Measurements from ENCODE around the gene FARSA.
A peak's percentile ranks its signal among the peaks of the same experiment; 100 is the strongest.

Gene FARSA

DNA sequence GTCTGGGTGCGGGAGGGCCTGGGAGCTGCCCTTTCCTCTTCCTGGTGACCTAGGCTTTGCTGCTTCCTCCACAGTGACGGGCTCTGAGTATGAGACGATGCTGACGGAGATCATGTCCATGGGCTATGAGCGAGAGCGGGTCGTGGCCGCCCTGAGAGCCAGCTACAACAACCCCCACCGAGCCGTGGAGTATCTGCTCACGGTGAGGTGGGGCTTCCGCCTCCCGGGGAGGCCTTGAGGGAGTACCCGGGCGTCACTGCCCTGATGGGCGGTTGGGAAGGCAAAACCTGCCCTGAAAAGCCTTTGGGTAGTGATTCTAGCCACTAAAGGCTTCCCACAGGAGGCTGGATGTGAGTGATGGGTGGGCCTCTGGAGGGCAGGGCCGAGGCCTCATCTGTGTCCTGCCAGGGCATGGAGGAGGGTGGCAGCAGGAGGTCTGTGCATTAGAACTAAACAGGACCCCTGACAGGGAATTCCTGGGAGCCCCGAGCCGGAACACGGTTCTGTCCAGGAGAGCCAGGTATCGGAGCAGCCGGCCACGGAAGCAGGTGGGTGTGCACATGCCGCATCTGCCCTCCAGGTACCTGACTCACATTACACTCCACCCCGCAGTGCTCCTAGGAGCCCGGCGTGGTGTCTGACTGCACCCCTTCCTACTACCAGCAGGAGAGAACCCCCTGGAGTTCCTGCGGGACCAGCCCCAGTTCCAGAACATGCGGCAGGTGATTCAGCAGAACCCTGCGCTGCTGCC is 15.3 kb upstream of the FARSA start:
- no peak for DNase-seq
- TF ChIP-seq POLR2A (IDR thresholded peaks at IDR 0.05; ENCODE audit: low read length) (no peak), GATA1 (IDR thresholded peaks at IDR 0.05; ENCODE audit: low read depth, low read length) (no peak)

DNA sequence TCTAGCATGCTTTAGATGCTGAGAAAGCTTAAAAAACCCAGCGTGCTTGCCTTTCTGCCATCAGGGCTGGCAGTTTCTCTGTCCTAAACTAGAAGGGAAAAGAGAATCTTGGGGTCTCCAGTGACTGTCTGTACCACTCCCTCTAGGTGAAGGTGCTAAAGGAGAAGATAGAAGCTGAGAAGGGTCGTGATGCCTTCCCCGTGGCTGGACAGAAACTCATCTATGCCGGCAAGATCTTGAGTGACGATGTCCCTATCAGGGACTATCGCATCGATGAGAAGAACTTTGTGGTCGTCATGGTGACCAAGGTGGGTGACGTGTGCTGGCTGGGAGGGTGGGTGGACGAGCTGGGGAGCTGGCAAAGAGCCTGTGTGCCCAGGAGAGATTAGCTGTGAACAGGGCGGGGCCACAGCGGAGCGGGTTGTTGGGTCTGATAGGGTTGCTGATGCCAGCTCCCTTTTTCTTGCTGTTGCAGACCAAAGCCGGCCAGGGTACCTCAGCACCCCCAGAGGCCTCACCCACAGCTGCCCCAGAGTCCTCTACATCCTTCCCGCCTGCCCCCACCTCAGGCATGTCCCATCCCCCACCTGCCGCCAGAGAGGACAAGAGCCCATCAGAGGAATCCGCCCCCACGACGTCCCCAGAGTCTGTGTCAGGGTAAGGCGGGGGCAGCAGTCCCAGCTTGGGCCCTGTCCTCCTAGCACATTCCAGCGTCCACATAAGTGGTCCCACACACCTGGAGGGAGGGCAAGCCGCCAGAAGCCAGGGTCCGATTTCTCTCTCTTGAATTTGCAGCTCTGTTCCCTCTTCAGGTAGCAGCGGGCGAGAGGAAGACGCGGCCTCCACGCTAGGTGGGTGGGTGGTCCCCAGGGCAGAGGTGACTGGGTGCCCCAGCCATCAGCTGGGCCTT is 14.4 kb upstream of the FARSA start:
- DNase-seq = peak; percentile 99 to 100
- TF ChIP-seq GATA1 (IDR thresholded peaks at IDR 0.05; ENCODE audit: low read depth, low read length) = peak; percentile 93
- peak; percentile 95 for TF ChIP-seq POLR2A (IDR thresholded peaks at IDR 0.05; ENCODE audit: low read length)

DNA sequence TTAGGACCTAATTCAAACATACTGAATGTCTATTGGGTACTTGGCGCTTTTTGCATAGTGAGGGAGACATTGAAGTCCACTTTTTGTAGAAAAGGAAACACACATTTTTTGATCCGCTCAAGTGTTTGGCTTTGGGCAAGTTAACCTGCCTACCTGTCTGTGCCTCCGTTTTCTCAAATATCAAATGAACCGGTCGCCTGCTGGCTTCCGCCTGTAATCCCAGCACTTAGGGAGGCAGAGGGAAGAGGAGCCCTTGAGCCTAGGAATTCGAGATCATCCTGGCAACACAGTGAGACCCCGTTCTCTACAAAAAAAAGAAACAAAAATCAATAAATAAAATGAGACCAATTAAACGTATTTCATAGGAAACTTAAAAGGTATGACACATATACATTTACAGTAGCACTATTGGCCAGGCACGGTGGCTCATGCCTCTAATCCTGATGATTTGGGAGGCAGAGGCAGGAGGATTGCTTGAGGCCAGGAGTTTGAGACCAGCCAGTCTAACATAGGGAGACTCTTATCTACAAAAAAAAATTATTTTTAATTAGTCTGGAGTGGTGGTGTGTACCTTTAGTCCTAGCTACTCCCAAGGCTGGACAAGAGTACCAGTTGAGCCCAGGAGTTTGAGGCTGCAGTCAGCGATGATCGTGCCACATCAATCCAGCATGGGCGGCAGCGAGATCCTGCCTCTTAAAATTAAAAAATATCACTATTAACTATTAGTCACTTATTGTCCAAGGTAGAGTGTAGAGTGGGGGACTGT is 13.4 kb upstream of the FARSA start:
- peak; percentile 52 to 76 for DNase-seq
- TF ChIP-seq GATA1 (IDR thresholded peaks at IDR 0.05; ENCODE audit: low read depth, low read length) (no peak), POLR2A (IDR thresholded peaks at IDR 0.05; ENCODE audit: low read length) (no peak)

DNA sequence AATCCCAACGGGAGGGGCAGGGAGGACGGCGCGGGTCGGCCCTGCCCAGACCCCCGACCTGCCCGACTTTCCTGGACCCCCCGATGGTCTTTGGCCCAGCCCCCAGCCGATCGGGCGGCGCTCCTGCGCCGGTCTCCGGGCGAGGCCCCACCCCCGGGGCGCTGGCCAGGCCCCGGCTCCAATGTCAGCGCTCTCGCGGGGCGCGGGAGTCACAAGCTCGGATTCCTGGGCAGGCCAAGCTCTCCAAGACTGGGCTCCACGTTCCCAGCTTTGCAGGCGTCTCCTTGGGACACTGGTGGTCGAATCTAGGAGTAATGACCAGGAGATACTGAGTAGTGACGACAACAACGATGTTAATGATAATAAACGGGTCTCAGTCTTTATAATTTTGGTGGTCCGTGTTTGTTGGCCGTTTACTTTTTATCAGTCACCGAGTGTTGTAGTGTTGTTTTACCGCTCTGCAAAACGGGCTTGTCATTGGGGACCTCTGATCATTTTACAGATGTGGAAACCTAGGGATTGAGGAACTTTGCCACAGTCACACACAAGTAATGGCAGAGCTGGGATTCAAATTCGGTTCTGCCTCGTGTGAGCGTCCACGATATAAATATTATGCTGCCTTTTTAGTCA is 12.7 kb upstream of the FARSA start:
- TF ChIP-seq POLR2A (IDR thresholded peaks at IDR 0.05; ENCODE audit: low read length) (peak; percentile 19), GATA1 (IDR thresholded peaks at IDR 0.05; ENCODE audit: low read depth, low read length) (no peak)
- peak; percentile 84 to 89 for DNase-seq

DNA sequence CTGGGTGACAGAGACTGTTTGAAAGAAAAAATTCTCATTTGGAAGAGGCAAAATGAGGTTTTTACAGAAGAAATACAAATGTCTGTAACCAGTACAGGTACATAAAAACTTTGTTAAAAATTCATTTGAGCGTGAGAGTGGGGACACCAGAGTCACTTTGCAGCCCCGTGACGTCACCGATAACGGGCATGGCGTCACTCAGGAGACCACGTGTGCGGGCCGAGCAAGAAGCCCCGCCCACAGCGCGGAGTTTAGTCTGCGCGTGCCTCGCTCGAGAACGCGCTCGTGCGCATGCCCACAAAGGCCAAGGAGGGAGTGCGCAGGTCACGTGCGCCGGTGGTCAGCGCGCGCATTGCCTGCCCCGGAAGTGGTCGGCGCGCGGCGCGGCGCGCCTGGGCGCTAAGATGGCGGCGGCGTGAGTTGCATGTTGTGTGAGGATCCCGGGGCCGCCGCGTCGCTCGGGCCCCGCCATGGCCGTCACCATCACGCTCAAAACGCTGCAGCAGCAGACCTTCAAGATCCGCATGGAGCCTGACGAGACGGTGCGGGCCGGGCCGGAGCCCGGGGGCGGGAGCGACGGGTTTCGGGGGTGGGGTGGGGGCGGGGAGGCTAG is 12.1 kb upstream of the FARSA start, which contains the start of gene RAD23A:
RAD23A (plus strand) TSS at position 384 of the 613 bp plus-strand sequence; CDS start at position 471, 87 bp downstream.
- DNase-seq = peak; percentile 99 to 100
- TF ChIP-seq GATA1 (IDR thresholded peaks at IDR 0.05; ENCODE audit: low read depth, low read length) (no peak), POLR2A (IDR thresholded peaks at IDR 0.05; ENCODE audit: low read length) (peak; percentile 96)

DNA sequence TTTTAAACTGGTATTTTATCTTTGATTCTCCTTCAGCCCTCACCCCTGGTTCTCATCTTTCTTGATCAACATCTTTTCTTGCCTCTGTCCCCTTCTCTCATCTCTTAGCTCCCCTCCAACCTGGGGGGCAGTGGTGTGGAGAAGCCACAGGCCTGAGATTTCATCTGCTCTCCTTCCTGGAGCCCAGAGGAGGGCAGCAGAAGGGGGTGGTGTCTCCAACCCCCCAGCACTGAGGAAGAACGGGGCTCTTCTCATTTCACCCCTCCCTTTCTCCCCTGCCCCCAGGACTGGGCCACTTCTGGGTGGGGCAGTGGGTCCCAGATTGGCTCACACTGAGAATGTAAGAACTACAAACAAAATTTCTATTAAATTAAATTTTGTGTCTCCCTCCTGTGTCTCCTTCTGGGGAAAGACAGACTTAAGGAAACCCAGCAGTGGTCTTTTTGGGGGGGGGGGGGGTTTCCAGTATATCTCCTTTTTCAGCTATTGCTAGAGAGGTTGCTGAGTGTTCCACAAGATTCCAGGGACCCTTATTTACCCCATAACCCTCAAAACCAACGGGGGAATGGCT is 10.7 kb upstream of the FARSA start:
- no peak for DNase-seq

DNA sequence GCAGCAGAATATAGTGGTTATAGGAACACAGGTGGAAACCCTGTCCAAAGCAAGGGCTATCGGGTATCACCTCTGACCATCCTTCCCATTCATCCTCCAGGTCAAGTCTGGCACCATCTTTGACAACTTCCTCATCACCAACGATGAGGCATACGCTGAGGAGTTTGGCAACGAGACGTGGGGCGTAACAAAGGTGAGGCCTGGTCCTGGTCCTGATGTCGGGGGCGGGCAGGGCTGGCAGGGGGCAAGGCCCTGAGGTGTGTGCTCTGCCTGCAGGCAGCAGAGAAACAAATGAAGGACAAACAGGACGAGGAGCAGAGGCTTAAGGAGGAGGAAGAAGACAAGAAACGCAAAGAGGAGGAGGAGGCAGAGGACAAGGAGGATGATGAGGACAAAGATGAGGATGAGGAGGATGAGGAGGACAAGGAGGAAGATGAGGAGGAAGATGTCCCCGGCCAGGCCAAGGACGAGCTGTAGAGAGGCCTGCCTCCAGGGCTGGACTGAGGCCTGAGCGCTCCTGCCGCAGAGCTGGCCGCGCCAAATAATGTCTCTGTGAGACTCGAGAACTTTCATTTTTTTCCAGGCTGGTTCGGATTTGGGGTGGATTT is 10.0 kb upstream of the FARSA start:
- DNase-seq = no peak
- TF ChIP-seq POLR2A (IDR thresholded peaks at IDR 0.05; ENCODE audit: low read length) (no peak), GATA1 (IDR thresholded peaks at IDR 0.05; ENCODE audit: low read depth, low read length) (no peak)

More for the DNA sequence above, 10.7 kb upstream of the FARSA start:
- TF ChIP-seq POLR2A (IDR thresholded peaks at IDR 0.05; ENCODE audit: low read length) (no peak), GATA1 (IDR thresholded peaks at IDR 0.05; ENCODE audit: low read depth, low read length) (no peak)

DNA sequence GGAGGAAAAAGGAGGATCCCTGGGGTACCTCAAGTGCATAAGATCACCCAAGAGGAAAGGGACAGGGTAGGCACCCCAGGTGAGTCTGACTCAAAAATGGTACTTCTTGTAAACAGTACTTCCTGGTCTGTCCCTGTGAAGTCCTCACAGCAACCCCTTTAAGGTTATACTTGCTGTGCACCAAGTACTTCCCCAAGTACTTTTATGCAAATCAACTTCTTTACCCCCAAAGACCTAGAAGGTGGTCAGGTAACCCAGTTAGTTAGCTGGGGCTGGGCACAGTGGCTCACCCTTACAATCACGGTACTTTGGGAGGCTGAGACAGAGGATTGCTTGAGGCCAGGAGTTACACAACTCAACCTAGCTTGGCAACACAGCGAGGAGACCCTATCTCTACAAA is 7.4 kb upstream of the FARSA start:
- TF ChIP-seq GATA1 (IDR thresholded peaks at IDR 0.05; ENCODE audit: low read depth, low read length) = no peak
- peak; percentile 37 for TF ChIP-seq POLR2A (IDR thresholded peaks at IDR 0.05; ENCODE audit: low read length)
- DNase-seq = no peak

DNA sequence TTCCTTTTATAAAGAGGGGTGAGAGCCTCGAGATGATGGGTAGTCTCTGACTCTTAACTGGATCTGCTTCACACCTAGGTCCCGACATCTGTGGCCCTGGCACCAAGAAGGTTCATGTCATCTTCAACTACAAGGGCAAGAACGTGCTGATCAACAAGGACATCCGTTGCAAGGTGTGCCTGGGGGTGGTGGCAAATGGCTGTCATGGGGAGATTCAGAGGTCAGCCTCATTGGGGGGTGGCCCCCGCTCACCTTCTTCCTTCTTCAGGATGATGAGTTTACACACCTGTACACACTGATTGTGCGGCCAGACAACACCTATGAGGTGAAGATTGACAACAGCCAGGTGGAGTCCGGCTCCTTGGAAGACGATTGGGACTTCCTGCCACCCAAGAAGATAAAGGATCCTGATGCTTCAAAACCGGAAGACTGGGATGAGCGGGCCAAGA is 6.5 kb upstream of the FARSA start:
- no peak for DNase-seq
- TF ChIP-seq GATA1 (IDR thresholded peaks at IDR 0.05; ENCODE audit: low read depth, low read length) (no peak), POLR2A (IDR thresholded peaks at IDR 0.05; ENCODE audit: low read length) (no peak)

DNA sequence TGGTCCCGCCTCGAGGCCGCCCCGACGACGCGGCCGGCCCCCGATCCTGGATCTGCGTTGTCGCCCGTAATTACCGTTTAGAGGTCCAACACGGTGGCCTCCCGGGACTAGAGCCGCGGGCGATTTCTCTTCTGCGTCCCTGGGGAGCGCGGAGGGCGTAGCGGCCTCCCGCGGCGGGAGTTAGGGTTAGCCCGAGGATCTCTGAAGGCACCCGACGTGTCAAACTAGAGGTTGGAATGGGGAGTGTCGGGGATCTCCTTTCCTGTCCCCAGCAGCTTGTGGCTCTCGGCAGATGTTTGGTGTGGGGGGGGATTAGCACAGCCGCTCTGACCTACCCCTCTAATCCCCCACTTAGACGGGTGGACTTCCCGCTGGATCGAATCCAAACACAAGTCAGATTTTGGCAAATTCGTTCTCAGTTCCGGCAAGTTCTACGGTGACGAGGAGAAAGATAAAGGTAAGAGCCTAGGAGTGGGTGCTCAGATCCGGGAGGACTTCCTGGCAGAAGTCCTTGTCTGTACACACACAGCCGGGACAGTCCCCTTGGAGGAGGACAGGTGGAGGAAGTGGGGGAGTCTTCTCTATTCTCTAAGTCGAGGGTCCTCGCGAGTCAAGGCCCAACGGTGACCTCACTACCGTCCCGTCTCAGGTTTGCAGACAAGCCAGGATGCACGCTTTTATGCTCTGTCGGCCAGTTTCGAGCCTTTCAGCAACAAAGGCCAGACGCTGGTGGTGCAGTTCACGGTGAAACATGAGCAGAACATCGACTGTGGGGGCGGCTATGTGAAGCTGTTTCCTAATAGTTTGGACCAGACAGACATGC is 5.5 kb upstream of the FARSA start:
- peak; percentile 79 to 87 for DNase-seq

More for the DNA sequence above, 5.5 kb upstream of the FARSA start:
- TF ChIP-seq POLR2A (IDR thresholded peaks at IDR 0.05; ENCODE audit: low read length) (peak; percentile 86), GATA1 (IDR thresholded peaks at IDR 0.05; ENCODE audit: low read depth, low read length) (no peak)

Data from erythroblast (primary cell).